ENCODE results near the gene PVALEF.

The PVALEF gene

GRCh38 chr17:81159611-81160265 is 5.6 kb upstream of the PVALEF start:
- no peaks in the 10 kb centered on the region for H3K36me3 Mint-ChIP-seq (ENCODE audit: low read depth)
- no peak overlapping the region for H3K4me3 Mint-ChIP-seq
- H3K9me3 Mint-ChIP-seq = no peaks in the 10 kb centered on the region
- no peak overlapping the region for H3K27ac Mint-ChIP-seq
- no peaks in the 10 kb centered on the region for H3K4me1 Mint-ChIP-seq (ENCODE audit: low read depth)
- H3K27me3 Mint-ChIP-seq (ENCODE audit: low read depth) = peaks cover 4% of the 10 kb centered on the region
- no peak for DNase-seq (ENCODE audit: low spot score)

- H3K9me3 Mint-ChIP-seq = no peaks in the 10 kb centered on the region
- no peaks in the 10 kb centered on the region for H3K36me3 Mint-ChIP-seq (ENCODE audit: low read depth)
- peaks cover 4% of the 10 kb centered on the region for H3K27me3 Mint-ChIP-seq (ENCODE audit: low read depth)
- peak; percentile 9 for DNase-seq (ENCODE audit: low spot score)
- H3K4me3 Mint-ChIP-seq = no peak overlapping the region
- no peaks in the 10 kb centered on the region for H3K4me1 Mint-ChIP-seq (ENCODE audit: low read depth)
- no peak overlapping the region for H3K27ac Mint-ChIP-seq
These were observed 5.0 kb upstream of the PVALEF start for GRCh38 chr17:81160306-81160705.

- H3K36me3 Mint-ChIP-seq (ENCODE audit: low read depth) = no peaks in the 10 kb centered on the region
- H3K9me3 Mint-ChIP-seq = no peaks in the 10 kb centered on the region
- DNase-seq (ENCODE audit: low spot score) = no peak
- peaks cover 4% of the 10 kb centered on the region for H3K27me3 Mint-ChIP-seq (ENCODE audit: low read depth)
- H3K27ac Mint-ChIP-seq = no peak overlapping the region
- no peaks in the 10 kb centered on the region for H3K4me1 Mint-ChIP-seq (ENCODE audit: low read depth)
- H3K4me3 Mint-ChIP-seq = no peak overlapping the region
These were observed 4.4 kb upstream of the PVALEF start for GRCh38 chr17:81160747-81161453.

- DNase-seq (ENCODE audit: low spot score) = no peak
- no peak overlapping the region for H3K27ac Mint-ChIP-seq
- H3K27me3 Mint-ChIP-seq (ENCODE audit: low read depth) = peaks cover 4% of the 10 kb centered on the region
- no peaks in the 10 kb centered on the region for H3K9me3 Mint-ChIP-seq
- H3K4me1 Mint-ChIP-seq (ENCODE audit: low read depth) = no peaks in the 10 kb centered on the region
- H3K4me3 Mint-ChIP-seq = no peak overlapping the region
- no peaks in the 10 kb centered on the region for H3K36me3 Mint-ChIP-seq (ENCODE audit: low read depth)
These were observed 3.8 kb upstream of the PVALEF start for GRCh38 chr17:81161536-81161935.

- no peak overlapping the region for H3K4me3 Mint-ChIP-seq
- no peaks in the 10 kb centered on the region for H3K4me1 Mint-ChIP-seq (ENCODE audit: low read depth)
- no peaks in the 10 kb centered on the region for H3K36me3 Mint-ChIP-seq (ENCODE audit: low read depth)
- H3K9me3 Mint-ChIP-seq = no peaks in the 10 kb centered on the region
- DNase-seq (ENCODE audit: low spot score) = no peak
- H3K27me3 Mint-ChIP-seq (ENCODE audit: low read depth) = peaks cover 6% of the 10 kb centered on the region
- no peak overlapping the region for H3K27ac Mint-ChIP-seq
These were observed 3.3 kb upstream of the PVALEF start for GRCh38 chr17:81161972-81162371.

- Mint-ChIP-seq H3K4me1 (ENCODE audit: low read depth) (no peaks in the 10 kb centered on the region), H3K4me3 (no peak overlapping the region), H3K27ac (no peak overlapping the region), H3K27me3 (ENCODE audit: low read depth) (peaks cover 11% of the 10 kb centered on the region), H3K9me3 (no peaks in the 10 kb centered on the region), H3K36me3 (ENCODE audit: low read depth) (no peaks in the 10 kb centered on the region)
- DNase-seq (ENCODE audit: low spot score) = no peak
These were observed 2.8 kb upstream of the PVALEF start for GRCh38 chr17:81162491-81162890.

- H3K4me1 Mint-ChIP-seq (ENCODE audit: low read depth) = no peaks in the 10 kb centered on the region
- no peak overlapping the region for H3K27ac Mint-ChIP-seq
- H3K4me3 Mint-ChIP-seq = no peak overlapping the region
- H3K9me3 Mint-ChIP-seq = no peaks in the 10 kb centered on the region
- DNase-seq (ENCODE audit: low spot score) = no peak
- H3K36me3 Mint-ChIP-seq (ENCODE audit: low read depth) = no peaks in the 10 kb centered on the region
- peaks cover 11% of the 10 kb centered on the region for H3K27me3 Mint-ChIP-seq (ENCODE audit: low read depth)
These were observed 2.1 kb upstream of the PVALEF start for GRCh38 chr17:81163051-81163695.

- Mint-ChIP-seq H3K9me3 (no peaks in the 10 kb centered on the region), H3K27ac (no peak overlapping the region), H3K4me3 (no peak overlapping the region), H3K27me3 (ENCODE audit: low read depth) (peaks cover 11% of the 10 kb centered on the region), H3K36me3 (ENCODE audit: low read depth) (no peaks in the 10 kb centered on the region), H3K4me1 (ENCODE audit: low read depth) (no peaks in the 10 kb centered on the region)
- DNase-seq (ENCODE audit: low spot score) = no peak
These were observed 1.5 kb upstream of the PVALEF start for GRCh38 chr17:81163703-81164370.

- DNase-seq (ENCODE audit: low spot score) = no peak
- H3K4me3 Mint-ChIP-seq = no peak overlapping the region
- H3K9me3 Mint-ChIP-seq = no peaks in the 10 kb centered on the region
- no peaks in the 10 kb centered on the region for H3K4me1 Mint-ChIP-seq (ENCODE audit: low read depth)
- peaks cover 11% of the 10 kb centered on the region for H3K27me3 Mint-ChIP-seq (ENCODE audit: low read depth)
- no peak overlapping the region for H3K27ac Mint-ChIP-seq
- H3K36me3 Mint-ChIP-seq (ENCODE audit: low read depth) = no peaks in the 10 kb centered on the region
These were observed 699 bp upstream of the PVALEF start for GRCh38 chr17:81164371-81165245.

GRCh38 chr17:81166033-81166492 is 756 bp downstream of the PVALEF start, which contains the start of gene AATK:
TSS of gene AATK (minus strand) at chr17:81166221. CDS start at chr17:81165992, 229 bp downstream.
- no peaks in the 10 kb centered on the region for H3K36me3 Mint-ChIP-seq (ENCODE audit: low read depth)
- H3K27me3 Mint-ChIP-seq (ENCODE audit: low read depth) = peaks cover 11% of the 10 kb centered on the region
- H3K27ac Mint-ChIP-seq = no peak within 1 kb of the TSS
- no peak within 1 kb of the TSS for H3K4me3 Mint-ChIP-seq
- H3K9me3 Mint-ChIP-seq = no peaks in the 10 kb centered on the region
- no peaks in the 10 kb centered on the region for H3K4me1 Mint-ChIP-seq (ENCODE audit: low read depth)
- DNase-seq (ENCODE audit: low spot score) = no peak

GRCh38 chr17:81167194-81167524 is 1.9 kb downstream of the PVALEF start:
- Mint-ChIP-seq H3K4me1 (ENCODE audit: low read depth) (no peaks in the 10 kb centered on the region), H3K27ac (no peak overlapping the region), H3K4me3 (no peak overlapping the region), H3K36me3 (ENCODE audit: low read depth) (no peaks in the 10 kb centered on the region), H3K9me3 (no peaks in the 10 kb centered on the region), H3K27me3 (ENCODE audit: low read depth) (peaks cover 9% of the 10 kb centered on the region)
- DNase-seq (ENCODE audit: low spot score) = no peak

- no peaks in the 10 kb centered on the region for H3K36me3 Mint-ChIP-seq (ENCODE audit: low read depth)
- peaks cover 9% of the 10 kb centered on the region for H3K27me3 Mint-ChIP-seq (ENCODE audit: low read depth)
- no peak overlapping the region for H3K4me3 Mint-ChIP-seq
- DNase-seq (ENCODE audit: low spot score) = no peak
- no peak overlapping the region for H3K27ac Mint-ChIP-seq
- H3K4me1 Mint-ChIP-seq (ENCODE audit: low read depth) = no peaks in the 10 kb centered on the region
- no peaks in the 10 kb centered on the region for H3K9me3 Mint-ChIP-seq
These were observed 2.3 kb downstream of the PVALEF start for GRCh38 chr17:81167638-81168037.

GRCh38 chr17:81169870-81170309 is 4.6 kb downstream of the PVALEF start:
- no peaks in the 10 kb centered on the region for H3K36me3 Mint-ChIP-seq (ENCODE audit: low read depth)
- no peaks in the 10 kb centered on the region for H3K9me3 Mint-ChIP-seq
- H3K4me1 Mint-ChIP-seq (ENCODE audit: low read depth) = no peaks in the 10 kb centered on the region
- no peak overlapping the region for H3K4me3 Mint-ChIP-seq
- DNase-seq (ENCODE audit: low spot score) = no peak
- H3K27me3 Mint-ChIP-seq (ENCODE audit: low read depth) = peaks cover 10% of the 10 kb centered on the region
- H3K27ac Mint-ChIP-seq = no peak overlapping the region

Data from T-helper 2 cell treated with Interferon-gamma antibody and Interleukin-4, amounts not matched to agents 5 μg/mL and 100 μg/mL, for 36 hours (primary cell).